Keratinocyte (primary cell): ENCODE measurements around the gene AKR1E2. TPM values are rescaled to one million over a fixed set of nuclear protein-coding genes. Genes with fewer than 3 reads are reported as not detected.

ENCODE experiments used
- DNase-seq: peaks from one replicate; pipeline ENCODE4 v3.0.0-alpha.2; 2011; ENCODE audit warnings: low read depth, missing footprints, low spot score
- FAIRE-seq: peaks from 2 replicates; lab custom pipeline; 2011; peaks lifted over from hg19 to GRCh38; lab: Jason Lieb, UNC
- H2AFZ ChIP-seq: 2 replicates; pipeline ENCODE4 v1.6.0; 2012; ENCODE audit warnings: low read length, control low read depth, inconsistent platforms; ENCODE audit not compliant: control insufficient read depth
- H3K27ac ChIP-seq: 2 replicates; pipeline ENCODE4 v1.5.1; 2011; ENCODE audit warnings: low read length; ENCODE audit not compliant: control insufficient read depth, insufficient read depth
- H3K27me3 ChIP-seq: 3 replicates; pipeline ENCODE4 v1.6.0; 2011; ENCODE audit warnings: low read length; ENCODE audit not compliant: control insufficient read depth, insufficient read depth; ENCODE audit errors: extremely low read depth
- H3K36me3 ChIP-seq, 2 experiments: 2 replicates in 1 of 2; 3 replicates in 1 of 2; pipeline ENCODE4 v1.5.1; 2011; ENCODE audit warnings: low read length in 2 of 2, mild to moderate bottlenecking in 1 of 2; ENCODE audit not compliant: control insufficient read depth in 2 of 2, insufficient read depth in 2 of 2; ENCODE audit errors: extremely low read depth in 1 of 2
- H3K4me1 ChIP-seq: 3 replicates; pipeline ENCODE4 v1.5.1; 2011; ENCODE audit warnings: low read length; ENCODE audit not compliant: control insufficient read depth, insufficient read depth; ENCODE audit errors: extremely low read depth
- H3K4me2 ChIP-seq: 3 replicates; pipeline ENCODE4 v1.6.0; 2011; ENCODE audit warnings: low read depth, low read length; ENCODE audit not compliant: control insufficient read depth, insufficient read depth; ENCODE audit errors: extremely low read depth
- H3K4me3 ChIP-seq, 3 experiments: fragments of 200-600 bp in 1 of 3; sonication (generic) in 1 of 3; 2 replicates in 2 of 3; 3 replicates in 1 of 3; pipeline ENCODE4 v1.5.1; 2011 to 2016; ENCODE audit warnings: low read length in 3 of 3, mild to moderate bottlenecking in 3 of 3, control low read depth in 2 of 3, inconsistent platforms in 1 of 3, low read depth in 1 of 3, mixed read lengths in 1 of 3, mixed run types in 1 of 3, moderate library complexity in 1 of 3; ENCODE audit not compliant: control insufficient read depth in 2 of 3, insufficient read depth in 2 of 3; ENCODE audit errors: extremely low read depth in 1 of 3
- H3K79me2 ChIP-seq: 2 replicates; pipeline ENCODE4 v1.6.0; 2012; ENCODE audit warnings: low read length; ENCODE audit not compliant: control insufficient read depth, insufficient read depth
- H3K9ac ChIP-seq: 3 replicates; pipeline ENCODE4 v1.6.0; 2011; ENCODE audit warnings: low read length; ENCODE audit not compliant: control insufficient read depth, insufficient read depth; ENCODE audit errors: extremely low read depth
- H3K9me1 ChIP-seq: 3 replicates; pipeline ENCODE4 v1.6.0; 2011; ENCODE audit warnings: low read length; ENCODE audit not compliant: control insufficient read depth, insufficient read depth; ENCODE audit errors: extremely low read depth
- H3K9me3 ChIP-seq: 2 replicates; pipeline ENCODE4 v1.5.1; 2012; ENCODE audit warnings: low read depth, low read length; ENCODE audit not compliant: control insufficient read depth
- H4K20me1 ChIP-seq: 3 replicates; pipeline ENCODE4 v1.6.0; 2011; ENCODE audit warnings: low read length; ENCODE audit not compliant: control insufficient read depth, insufficient read depth; ENCODE audit errors: extremely low read depth
- EZH2 ChIP-seq: IDR thresholded peaks from one replicate; pipeline ENCODE4 v1.6.1; 2012; ENCODE audit warnings: inconsistent platforms, mild to moderate bottlenecking, low read length, moderate library complexity
- dilution Hi-C: fragments of 300-500 bp; cut with MboI; formaldehyde crosslinking; loops from one replicate; pipeline ENCODE4 v1.7.0; 2020; ENCODE audit warnings: low sequenced_read_pairs; ENCODE audit not compliant: extremely low pct_ligation_motif_present
- polyA plus RNA-seq, 5 experiments: library from polyadenylated mRNA; depleted of rRNA in 3 of 5; stranded (reverse) in 3 of 5; stranded (forward) in 1 of 5; unstranded in 1 of 5; fragments of >200 nt; gene quantifications; 1 replicate in 1 of 5; 2 replicates in 3 of 5; 3 replicates in 1 of 5; pipeline versions ENCODE4 v1.2.1 to v1.2.3, GENCODE V29; 2011 to 2012; ENCODE audit warnings: missing spikeins in 2 of 5, low read depth in 1 of 5, low replicate concordance in 1 of 5
- TF ChIP-seq, protein P1 (sequence below), 3 experiments: IDR thresholded peaks in 1 of 3; conservative IDR thresholded peaks in 1 of 3; optimal IDR thresholded peaks in 1 of 3; 2 replicates in 2 of 3; 3 replicates in 1 of 3; pipeline versions ENCODE3 to v1.5.1; 2011; ENCODE audit warnings: low read length in 3 of 3, mild to moderate bottlenecking in 3 of 3, moderate library complexity in 2 of 3, control low read depth in 1 of 3, inconsistent platforms in 1 of 3; ENCODE audit not compliant: insufficient read depth in 2 of 3; ENCODE audit errors: extremely low read depth in 1 of 3

Gene AKR1E2
- polyA plus RNA-seq, 1 donor (not counting 4 experiments of a cell fraction or from before 2014, with no cell fraction given) = 1.9 TPM

DNA sequence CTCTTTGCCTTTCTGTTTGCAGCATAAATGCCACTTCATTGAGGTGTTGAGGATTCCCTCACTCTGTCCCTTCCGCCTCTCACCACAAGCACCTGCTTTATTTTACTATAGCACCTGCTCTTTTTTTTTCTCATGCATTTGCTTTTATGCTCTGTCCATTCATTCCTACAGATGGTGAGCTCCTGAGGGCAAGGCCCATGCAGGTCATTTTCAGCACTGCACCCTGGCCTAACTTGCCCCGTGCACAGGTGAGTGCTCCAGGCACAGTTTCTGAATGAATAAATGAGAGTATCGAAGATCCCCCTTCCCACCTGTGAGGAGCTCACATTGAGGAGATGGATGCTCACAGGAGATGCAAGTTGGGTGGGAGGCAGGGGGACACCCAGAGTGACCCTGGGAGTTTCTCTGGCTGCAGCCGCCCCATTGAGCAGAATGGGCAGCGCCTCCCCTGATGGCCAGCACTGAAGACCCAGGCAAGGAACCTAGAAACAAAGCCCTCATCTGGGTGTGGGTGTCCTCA is 1.2 kb upstream of the AKR1E2 start:
- Histone ChIP-seq H3K36me3 (no peaks in the 10 kb centered on the region), H3K9ac (no peak overlapping the region), H3K9me3 (no peaks in the 10 kb centered on the region), H3K79me2 (no peaks in the 10 kb centered on the region), H3K9me1 (no peaks in the 10 kb centered on the region), H3K27me3 (no peaks in the 10 kb centered on the region), H3K4me1 (peaks cover 4% of the 10 kb centered on the region), H3K4me2 (no peak overlapping the region), H2AFZ (no peak overlapping the region), H3K4me3 (no peak overlapping the region), H3K27ac (no peak overlapping the region), H4K20me1 (no peaks in the 10 kb centered on the region)
- TF ChIP-seq EZH2 = no peak
- TF ChIP-seq, protein P1, sequence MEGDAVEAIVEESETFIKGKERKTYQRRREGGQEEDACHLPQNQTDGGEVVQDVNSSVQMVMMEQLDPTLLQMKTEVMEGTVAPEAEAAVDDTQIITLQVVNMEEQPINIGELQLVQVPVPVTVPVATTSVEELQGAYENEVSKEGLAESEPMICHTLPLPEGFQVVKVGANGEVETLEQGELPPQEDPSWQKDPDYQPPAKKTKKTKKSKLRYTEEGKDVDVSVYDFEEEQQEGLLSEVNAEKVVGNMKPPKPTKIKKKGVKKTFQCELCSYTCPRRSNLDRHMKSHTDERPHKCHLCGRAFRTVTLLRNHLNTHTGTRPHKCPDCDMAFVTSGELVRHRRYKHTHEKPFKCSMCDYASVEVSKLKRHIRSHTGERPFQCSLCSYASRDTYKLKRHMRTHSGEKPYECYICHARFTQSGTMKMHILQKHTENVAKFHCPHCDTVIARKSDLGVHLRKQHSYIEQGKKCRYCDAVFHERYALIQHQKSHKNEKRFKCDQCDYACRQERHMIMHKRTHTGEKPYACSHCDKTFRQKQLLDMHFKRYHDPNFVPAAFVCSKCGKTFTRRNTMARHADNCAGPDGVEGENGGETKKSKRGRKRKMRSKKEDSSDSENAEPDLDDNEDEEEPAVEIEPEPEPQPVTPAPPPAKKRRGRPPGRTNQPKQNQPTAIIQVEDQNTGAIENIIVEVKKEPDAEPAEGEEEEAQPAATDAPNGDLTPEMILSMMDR (optimal IDR thresholded peaks at IDR 0.05 in 1 of 3, IDR thresholded peaks at IDR 0.05 in 1 of 3, conservative IDR thresholded peaks at IDR 0.05 in 1 of 3; ENCODE audit: extremely low read depth in 1 of 3, insufficient read depth in 2 of 3, low read length in 3 of 3) = no peak
- DNase-seq = no peak
- dilution Hi-C loops = no loop called here
- FAIRE-seq = no peak

DNA sequence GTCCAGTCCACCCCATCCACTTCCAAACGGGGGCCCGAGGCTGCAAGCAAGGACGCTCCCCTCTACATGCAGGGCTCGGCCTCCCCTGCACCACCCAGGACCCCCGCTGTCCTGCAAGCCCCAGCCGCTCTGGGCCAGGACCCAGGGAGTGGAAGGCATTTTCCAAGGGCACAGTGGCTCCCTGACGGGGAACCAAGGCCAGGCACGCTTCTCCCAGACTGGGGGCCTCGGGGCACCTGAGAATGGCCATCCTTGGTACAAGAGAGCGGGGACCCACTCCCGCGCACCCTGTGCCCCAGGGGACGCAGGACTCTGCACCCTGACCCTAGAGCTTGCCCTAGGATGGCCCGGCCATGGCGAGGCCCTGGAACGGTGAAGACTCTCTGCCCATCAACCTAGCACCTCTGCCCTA is 545 bp upstream of the AKR1E2 start:
- no peak overlapping the region for H2AFZ ChIP-seq
- H3K27ac ChIP-seq = no peak overlapping the region

More for the DNA sequence above, 545 bp upstream of the AKR1E2 start:
- Histone ChIP-seq H3K4me1 (peaks cover 4% of the 10 kb centered on the region), H3K9me1 (no peaks in the 10 kb centered on the region), H3K27me3 (no peaks in the 10 kb centered on the region), H3K36me3 (no peaks in the 10 kb centered on the region), H3K9ac (no peak overlapping the region), H4K20me1 (no peaks in the 10 kb centered on the region), H3K79me2 (no peaks in the 10 kb centered on the region), H3K9me3 (no peaks in the 10 kb centered on the region), H3K4me2 (no peak overlapping the region), H3K4me3 (no peak overlapping the region)
- no peak for DNase-seq
- no peak for FAIRE-seq
- no peak for TF ChIP-seq EZH2
- TF ChIP-seq, protein P1 (optimal IDR thresholded peaks at IDR 0.05 in 1 of 3, IDR thresholded peaks at IDR 0.05 in 1 of 3, conservative IDR thresholded peaks at IDR 0.05 in 1 of 3; ENCODE audit: extremely low read depth in 1 of 3, insufficient read depth in 2 of 3, low read length in 3 of 3) = no peak
- dilution Hi-C loops = no loop called here
